GM12891 (cell line): ENCODE results near the gene PIWIL1.

Experiments
- PAX5 ChIP-seq: IDR thresholded peaks from 2 replicates; pipeline ENCODE4 v1.6.1; 2011; ENCODE audit warnings: low read length, moderate library complexity, mild to moderate bottlenecking; ENCODE audit not compliant: insufficient read depth, severe bottlenecking
- POLR2A ChIP-seq: IDR thresholded peaks from 2 replicates; pipeline ENCODE4 v1.6.1; 2011; ENCODE audit warnings: low read depth, low read length, control low read depth
- POLR2AphosphoS5 ChIP-seq: IDR thresholded peaks from 2 replicates; pipeline ENCODE4 v1.6.1; 2011; ENCODE audit warnings: low read depth, low read length, control low read depth
- POU2F2 ChIP-seq: IDR thresholded peaks from 2 replicates; pipeline ENCODE4 v1.6.1; 2011; ENCODE audit warnings: low read depth, mild to moderate bottlenecking, control low read depth, low read length, moderate library complexity
- SPI1 ChIP-seq: IDR thresholded peaks from 2 replicates; pipeline ENCODE4 v1.6.1; 2011; ENCODE audit warnings: low read depth, low read length, control low read depth
- TAF1 ChIP-seq: IDR thresholded peaks from 2 replicates; pipeline ENCODE4 v1.6.1; 2011; ENCODE audit warnings: low read depth, low read length, control low read depth

DNA sequence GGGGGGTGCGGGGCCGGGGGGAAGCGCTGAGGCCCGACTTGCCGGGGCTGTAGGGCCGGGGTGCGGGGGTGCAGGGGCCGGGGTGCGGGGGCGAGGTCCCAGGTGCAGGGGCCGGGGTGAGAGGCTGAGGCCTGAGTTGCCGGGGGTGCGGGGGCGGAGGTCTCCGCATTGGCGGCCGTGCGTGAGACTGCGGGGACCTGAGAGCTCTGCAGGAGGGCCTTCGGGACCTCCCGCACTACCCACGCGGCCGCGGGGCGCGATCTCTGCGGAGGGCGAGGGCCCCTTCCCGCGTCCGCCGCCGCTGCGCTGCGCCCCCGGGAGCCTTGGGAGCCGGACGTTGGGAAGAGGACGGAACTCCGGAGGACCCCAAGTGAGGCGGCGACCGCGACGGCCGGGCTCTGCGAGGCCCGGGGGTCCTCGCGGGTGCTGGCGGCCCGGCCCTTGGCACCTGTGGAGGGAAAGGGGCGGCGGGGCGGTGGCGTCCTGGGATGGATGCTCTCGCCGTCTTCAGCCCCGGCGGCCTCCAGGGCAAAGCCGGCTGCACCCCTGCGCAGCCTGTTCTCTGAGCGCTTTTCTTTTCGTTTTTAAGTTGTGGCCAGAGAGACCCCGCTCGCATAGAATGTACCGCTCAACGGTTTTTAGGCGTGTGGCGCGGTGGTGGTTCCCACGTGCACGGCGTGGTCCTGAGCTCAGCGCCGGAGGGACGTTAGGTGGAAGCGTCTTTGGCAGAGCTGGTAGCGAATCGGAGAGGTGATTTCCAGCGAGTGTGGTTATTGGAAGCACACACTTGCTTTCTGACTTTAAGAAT, 1.3 kb downstream of the PIWIL1 start:
- TF ChIP-seq POLR2A (no peak), TAF1 (no peak), POLR2AphosphoS5 (no peak), POU2F2 (no peak), SPI1 (no peak), PAX5 (no peak)
